ENCODE measurements around the gene SEMA3F.
"Not testable (repeated sequence)": the region's sequence is repeated elsewhere in the genome, so short reads cannot be mapped to it uniquely, and the experiment has no call there.

The SEMA3F gene

DNA sequence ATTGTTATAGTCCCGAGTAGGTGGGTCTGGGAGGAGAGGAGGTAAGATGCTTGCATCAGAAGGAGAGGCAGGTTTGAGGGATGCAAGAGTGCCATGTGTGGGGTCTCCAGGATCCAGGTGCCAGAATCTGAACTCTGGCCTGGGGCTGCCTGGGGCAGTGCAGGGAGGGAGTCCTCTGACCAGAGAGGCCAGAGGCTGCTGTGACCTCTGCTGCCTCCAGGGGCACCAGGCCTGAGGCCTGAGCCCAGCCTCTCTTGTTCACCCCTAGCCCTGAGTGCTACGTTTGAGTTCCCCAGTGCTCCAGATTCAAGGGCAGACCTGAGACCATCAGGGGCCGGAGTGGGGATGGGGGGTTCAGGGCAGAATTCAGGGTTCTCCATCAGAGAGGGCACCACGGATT lies 57.4 kb downstream of the SEMA3F start:
- DNase-seq (ENCODE audit: low spot score): no peak

DNA sequence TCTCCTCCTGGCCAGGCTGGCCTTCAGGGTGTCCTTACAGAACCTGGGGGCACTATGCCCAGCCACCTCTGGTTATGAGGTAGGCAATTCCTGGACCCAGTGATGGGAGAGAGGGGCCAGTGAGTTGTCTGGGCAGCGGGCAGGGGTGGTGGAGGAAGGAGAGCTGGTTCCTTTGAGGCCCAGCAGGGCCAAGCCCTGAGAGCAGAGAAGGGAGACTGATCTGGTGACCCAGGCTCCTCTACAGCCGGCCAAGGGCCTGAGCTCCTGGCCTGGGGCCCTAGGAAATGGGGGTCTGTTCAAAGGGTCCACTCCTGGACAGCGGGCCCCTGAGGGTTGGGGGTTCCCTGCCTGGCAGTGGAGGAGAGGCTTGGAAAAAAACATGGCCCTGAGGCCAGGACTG lies 57.8 kb downstream of the SEMA3F start:
- no peak for DNase-seq (ENCODE audit: low spot score)

DNA sequence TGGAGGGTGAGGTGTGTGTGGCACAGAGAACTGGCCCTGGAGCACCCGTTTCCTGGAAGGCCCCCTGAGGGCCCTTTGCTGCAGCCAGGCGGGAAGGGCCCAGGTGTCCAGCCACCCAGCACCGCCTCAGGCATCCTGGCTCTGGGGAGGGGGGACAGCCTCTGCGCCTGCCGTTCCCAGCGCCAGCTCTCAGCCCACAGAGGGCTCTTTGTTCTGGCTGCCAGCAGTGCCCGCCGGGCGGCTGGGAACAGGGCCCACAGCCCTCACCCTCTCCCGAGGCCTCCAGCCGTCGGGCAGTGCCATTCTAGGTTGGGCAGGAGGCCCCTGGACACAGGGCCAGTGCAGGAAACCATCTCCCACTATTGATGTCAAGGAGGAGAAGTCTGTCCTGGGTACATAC lies 58.2 kb downstream of the SEMA3F start:
- DNase-seq (ENCODE audit: low spot score): no peak

DNA sequence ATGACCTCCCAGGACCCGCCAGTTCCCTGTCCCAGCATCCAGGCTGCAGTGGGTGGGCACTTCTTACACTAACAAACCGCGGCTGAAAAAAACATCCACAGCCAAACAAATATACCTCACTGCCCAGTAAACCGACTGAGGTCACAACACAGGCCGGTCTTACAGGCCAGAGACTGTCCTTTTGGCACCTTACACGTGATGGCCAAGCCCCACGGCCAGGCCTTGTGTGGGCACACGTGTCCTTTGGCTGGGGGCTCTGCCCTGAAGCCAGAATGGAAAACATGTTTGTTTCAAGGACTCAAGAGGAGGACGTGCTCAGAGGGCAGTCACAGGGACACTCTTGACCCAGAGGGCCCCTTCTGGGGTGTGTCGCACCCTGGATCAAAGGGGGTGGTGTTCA lies 59.7 kb downstream of the SEMA3F start:
- DNase-seq (ENCODE audit: low spot score): no peak

DNA sequence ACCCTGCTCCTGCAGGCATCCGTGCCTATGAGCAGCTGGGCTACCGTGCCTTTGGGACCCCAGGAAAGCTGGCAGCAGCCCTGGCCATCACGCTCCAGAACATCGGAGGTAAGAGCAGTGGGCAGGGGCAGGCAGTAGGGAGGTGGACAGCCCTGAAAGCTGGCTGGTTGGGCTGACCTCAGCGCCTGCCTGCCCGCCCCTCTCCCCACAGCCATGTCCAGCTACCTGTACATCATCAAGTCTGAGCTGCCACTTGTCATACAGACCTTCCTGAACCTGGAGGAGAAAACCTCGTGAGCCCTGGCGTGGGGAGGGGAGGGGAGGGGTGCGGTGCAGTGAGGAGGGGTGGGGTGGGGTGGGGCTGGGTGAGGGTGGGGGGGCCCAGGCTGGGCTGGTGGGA lies 60.4 kb downstream of the SEMA3F start:
- DNase-seq (ENCODE audit: low spot score): no peak

DNA sequence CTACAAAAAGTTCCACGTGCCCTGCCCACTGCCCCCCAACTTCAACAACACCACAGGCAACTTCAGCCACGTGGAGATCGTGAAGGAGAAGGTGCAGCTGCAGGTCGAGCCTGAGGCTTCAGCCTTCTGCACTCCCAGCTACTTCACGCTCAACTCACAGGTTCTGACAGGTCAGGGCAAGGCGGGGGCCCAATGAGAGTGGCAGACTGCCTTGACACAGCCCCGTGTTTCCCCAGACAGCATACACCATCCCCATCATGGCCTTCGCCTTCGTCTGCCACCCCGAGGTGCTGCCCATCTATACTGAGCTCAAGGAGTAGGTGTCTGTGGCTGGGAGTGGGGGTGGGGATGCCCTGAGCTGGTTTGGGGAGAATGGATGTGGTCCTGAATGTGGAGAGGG lies 62.6 kb downstream of the SEMA3F start:
- DNase-seq (ENCODE audit: low spot score): no peak

DNA sequence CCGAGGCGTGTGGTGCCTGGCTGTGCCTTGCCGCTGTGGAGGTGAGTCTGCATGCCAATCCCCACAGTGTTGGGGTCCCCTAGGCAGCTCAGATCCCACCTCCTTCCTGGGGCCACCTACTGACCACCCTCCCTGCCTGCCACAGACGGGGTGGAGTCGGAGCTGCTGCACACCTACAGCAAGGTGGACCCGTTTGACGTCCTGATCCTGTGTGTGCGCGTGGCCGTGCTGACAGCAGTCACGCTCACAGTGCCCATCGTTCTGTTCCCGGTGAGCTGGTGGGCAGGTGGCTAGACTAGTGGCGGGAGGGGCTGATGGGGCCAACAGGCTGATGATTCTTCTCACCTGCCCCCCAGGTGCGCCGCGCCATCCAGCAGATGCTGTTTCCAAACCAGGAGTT lies 63.3 kb downstream of the SEMA3F start:
- no peak for DNase-seq (ENCODE audit: low spot score)

DNA sequence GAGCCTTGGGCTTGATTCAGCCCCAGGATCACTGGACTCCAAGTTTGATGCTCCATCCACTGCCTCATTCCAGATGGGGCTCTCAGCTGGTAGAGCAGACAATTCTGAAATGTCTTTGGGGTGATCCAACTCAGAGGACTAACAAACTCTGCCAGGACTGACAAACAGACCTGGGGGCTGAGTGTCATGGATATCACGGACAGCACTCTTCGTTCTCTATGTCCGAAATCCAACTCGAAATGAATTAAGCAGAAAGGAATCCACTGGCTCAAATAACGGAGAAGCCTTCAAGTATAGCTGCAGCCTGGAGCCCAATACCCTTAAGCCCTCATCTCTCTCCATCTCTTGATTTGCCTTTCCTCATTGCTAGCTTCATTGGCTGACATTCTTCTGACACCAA lies 64.2 kb downstream of the SEMA3F start:
- no peak for DNase-seq (ENCODE audit: low spot score)

DNA sequence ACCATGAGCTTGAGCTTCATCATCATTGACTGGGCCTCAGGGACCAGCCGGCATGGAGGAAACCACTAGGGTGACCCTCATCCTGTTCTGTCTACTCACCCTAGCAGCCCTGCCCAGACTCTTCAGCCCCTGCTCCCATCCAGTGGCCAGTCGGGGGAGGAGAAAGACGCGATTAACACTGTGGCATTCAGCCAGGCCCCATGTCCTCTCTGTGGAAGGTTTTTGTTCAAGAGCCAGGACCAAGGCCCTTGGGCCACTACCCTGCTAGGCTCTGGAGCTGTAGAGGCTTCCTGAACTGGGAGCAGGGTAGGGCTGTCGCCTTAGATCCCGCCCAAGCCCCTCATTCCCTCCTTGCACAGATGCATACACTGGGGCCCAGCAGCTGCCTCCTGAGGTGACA lies 65.0 kb downstream of the SEMA3F start:
- no peak for DNase-seq (ENCODE audit: low spot score)

DNA sequence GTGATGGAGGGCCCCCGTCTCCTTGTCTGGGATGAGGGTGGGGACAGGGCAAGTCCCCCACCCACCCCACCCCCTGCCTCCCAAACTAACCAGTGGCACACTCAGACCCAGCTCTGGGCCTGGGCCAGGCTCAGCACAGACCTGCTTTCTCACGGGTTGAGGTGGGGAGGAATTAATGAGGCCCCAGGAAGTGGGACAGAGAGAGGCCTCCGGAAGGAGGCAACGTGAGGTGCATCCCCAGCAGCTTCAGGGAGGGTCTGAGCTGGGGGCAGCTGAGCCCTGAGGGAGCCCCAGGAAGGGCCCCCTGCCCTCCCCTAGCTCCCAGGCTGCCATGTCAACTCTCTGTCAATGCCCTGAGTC lies 65.9 kb downstream of the SEMA3F start:
- DNase-seq (ENCODE audit: low spot score): no peak

DNA sequence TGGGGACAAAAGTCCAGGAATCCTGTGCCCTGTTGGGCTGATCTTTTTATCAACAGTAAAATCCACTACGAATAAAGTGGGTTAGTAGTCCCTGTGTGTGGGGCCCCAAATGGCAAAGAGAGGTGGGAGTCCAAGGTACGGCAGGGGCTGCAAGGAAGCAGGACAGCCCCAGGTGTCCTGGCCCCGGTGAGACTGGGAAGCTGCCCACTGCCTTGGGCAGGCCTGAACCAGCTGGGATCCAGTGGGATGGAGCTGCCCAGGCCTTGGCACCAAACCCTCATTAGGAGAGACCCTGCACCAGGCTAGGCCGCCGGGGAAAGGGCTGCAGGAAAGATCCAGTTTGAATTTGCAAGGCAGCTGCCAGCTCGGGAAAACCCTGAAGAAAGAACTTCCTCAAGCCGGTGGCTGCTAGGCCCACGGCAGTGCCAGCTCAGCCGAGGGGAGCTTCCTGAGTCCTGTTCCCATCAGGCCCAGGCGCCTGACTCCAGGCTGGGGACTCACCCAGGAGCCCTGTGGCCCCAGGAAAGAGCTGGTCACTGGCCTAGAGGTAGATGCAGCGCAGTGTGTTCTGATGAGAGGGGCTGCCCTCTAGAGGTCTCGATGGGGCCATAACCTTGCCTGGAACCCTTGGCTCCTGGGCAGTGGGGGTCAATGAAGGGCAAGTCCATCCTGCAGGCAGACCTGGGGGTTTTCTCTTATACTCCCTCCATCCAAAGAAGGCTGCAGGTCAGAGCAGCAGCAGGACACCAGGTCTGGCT lies 66.5 kb downstream of the SEMA3F start:
- no peak for DNase-seq (ENCODE audit: low spot score)

DNA sequence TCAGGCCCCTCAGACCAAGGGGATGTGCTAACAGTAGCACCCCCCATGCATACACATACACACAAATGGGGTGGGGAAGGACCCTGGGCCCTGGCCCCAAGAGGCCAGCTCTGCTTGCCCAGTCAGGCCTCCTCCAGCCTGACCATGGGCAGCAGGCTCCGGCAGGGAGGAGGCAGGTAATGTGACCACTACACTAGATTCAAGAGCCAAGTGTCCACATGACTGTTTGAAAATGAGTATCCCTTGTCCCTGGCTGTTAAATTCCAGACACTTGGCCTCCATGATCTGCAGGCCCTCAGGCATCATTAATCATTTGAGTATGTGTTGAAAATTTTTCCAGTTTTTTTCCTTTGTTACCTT lies 67.0 kb downstream of the SEMA3F start:
- DNase-seq (ENCODE audit: low spot score): no peak

DNA sequence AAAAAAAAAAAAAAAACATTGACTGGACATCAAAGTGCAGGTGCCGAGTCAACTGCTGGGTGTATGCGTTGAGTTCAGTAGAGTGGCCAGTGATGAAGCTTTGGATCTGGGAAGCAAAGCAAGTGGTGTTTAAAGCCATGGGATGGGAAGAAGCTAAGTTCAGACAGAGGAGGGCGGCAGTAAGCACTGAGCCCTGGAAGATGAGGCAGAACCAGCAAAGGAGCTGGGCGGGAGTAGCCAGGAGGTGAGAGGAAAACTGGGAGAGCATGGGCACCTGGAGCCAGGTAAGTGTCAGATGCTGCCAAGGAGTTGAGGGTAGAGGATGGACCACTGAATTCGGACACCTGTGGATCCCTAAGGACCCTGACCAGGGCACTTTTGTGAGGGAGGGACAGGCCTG lies 69.5 kb downstream of the SEMA3F start:
- DNase-seq (ENCODE audit: low spot score): no peak

DNA sequence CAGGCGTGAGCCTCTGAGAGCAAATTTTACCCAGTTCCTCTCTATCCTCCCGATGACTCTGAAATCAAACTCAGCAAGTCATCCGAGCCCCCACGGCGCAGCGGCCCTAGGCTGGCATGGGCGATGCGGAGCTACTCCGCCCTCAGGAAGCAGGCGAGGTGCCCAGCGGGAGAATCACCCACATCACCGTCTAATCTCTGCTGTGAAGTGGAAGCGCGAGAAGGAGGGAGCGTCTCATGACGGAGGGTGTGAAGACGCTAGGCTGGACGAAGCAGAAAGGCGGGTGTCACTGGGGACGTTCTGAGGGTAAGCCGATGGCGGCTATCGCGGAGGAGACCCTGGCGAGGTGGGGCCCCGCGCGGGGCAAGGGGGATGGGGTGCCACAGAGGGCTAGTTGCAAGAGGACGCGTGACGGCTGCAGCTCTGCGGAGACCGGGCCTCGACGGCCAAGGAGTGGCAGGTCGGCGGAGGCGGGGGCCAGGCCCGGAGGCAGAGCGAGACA lies 71.8 kb downstream of the SEMA3F start:
- peak; percentile 27 for DNase-seq (ENCODE audit: low spot score)

DNA sequence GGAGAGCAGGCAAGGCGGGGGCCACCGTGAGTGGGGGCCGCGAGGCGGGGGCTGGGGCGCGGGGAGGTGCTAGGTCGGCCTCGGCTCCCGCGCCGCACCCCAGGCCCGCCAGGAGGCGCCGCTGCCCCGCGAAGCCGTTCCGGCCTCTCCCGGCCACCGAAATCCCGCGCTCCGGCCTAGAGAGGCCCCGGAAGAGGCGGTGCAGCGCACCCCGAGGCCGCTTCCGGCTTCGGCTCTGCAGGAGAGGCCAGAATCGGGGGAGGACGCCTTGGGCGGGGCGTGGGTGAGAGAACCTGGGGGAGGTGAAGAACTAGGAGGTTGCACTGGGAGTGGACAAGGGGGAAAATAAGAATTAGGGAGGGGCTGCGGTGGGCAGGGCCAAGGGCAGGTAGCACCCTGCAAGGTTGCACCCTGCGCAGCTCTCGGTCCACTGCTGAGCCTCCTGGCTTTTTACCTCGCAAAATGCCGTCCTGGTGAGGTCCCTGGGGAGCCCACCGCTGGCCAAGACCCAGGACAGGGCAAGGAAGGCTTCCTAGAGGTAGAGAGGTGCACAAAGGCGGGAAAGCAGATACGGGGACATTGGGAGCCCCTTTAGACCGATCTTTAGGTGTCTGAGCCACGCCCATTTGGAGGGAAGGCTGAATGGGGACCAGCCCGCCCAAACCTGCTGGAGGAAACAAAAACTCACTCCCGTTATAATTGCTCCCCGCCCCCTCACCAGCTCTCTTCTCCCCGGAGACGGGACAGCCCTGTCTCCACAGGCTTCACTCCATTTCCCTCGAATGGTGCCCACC lies 72.5 kb downstream of the SEMA3F start:
- peak; percentile 92 for DNase-seq (ENCODE audit: low spot score)

DNA sequence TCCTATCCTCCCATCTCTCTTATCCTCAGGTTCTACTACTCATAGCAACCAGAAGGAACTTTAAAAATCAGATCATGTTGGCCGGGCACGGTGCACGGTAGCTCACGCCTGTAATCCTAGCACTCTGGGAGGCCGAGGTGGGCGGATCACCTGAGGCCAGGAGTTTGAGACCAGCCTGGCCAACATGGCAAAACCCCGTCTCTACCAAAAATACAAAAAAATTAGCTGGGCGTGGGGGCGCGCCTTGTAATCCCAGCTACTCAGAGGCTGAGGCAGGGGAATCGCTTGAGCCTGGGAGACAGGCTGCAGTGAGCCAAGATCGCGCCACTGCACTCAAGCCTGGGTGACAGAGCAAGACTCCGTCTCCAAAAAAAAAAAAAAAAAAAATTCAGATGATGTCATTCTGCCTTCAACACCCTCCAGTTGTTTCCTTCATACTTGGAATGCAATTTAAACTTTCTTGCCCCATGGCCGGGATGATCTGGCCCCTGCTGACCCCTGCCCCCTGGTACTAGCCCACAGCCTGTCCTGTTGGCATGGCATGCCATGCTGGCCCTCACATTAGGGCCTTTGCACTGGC lies 73.2 kb downstream of the SEMA3F start:
- DNase-seq (ENCODE audit: low spot score): not testable (repeated sequence)

DNA sequence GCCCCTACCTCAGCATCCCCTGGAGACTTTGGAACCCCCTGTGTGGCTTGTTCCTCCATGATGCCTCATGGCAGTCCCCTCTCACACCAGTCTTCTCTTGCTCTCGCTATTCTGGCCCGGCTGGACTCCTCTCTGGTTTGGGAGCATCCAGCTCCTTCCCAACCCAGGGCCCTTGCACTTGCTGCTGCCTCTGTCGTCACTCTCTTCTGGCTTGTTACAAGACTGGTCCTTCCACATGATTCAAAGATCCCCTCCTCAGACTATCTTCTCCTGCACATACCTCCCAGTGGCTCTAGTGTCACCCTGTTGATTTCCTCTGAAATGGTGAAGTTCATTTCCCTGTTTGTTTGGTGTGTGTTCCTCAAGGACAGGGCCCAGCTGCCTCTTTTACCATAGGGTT lies 74.4 kb downstream of the SEMA3F start:
- no peak for DNase-seq (ENCODE audit: low spot score)

DNA sequence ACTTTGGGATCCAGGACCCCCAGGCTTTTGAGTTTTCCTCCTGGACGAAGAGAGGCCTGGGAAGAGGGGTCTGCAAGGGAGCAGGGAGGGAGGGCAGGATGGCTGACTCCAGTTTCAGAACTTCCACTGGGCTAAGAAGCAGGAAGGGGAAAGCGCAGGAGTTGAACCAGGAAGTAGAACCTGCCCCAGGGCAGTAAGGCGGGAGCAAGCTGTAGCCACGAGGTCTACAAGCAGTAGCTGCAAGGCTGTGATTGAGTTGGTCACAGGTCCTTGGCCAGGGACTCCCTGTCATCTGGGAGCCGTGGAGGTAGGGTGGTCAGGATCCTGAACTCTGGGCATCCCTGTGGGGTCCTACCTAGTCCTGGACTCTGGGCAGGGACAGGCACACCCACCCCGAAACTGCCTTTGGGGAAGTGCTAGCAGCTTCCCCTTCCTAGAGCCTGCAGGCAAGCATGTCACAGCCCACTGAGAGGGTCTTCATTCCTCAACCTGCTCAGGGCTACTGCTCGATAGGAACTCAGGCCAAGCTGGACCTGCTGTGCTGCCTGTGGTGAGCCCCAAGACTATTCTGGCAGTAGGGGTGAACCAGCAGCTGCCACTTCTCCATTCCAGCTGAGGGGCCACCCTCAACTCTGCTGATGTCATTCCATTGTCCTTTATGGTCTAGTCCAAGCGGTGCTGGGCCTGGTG lies 75.1 kb downstream of the SEMA3F start:
- DNase-seq (ENCODE audit: low spot score): no peak

DNA sequence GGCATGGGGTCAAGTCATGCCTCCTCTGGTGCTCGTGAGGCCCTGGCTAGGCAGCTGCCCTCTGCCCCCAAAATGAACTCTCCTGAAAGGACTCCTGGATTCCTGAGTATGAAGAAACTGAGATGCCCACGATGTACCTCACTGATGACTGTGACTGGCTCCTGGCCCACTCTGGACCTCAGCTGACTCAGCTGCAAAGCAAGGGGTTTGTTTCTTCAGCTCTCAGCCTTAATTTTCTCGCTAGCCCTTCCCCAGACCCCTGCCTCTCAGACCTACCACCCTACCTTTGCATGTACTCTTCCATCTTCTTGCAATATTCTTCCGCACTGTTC lies 75.6 kb downstream of the SEMA3F start:
- no peak for DNase-seq (ENCODE audit: low spot score)

DNA sequence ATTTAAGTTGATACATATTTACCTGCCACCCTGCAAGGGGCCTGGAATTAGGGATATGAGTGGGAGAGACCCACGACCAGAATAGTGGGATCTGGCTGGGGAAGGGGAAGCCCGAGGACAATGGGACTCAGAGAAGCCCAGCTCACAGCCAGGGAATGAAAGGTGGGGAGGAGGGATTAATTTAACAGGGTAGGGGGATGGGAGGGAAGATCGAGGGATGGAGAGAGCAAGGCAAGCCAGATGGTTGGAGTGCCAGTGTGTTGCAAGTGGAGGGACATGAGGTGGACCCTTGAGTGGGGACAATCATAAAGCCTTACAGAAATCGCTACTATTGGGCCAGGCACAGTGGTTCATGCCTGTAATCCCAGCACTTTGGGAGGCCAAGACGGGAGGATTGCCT lies 76.5 kb downstream of the SEMA3F start:
- DNase-seq (ENCODE audit: low spot score): no peak

DNA sequence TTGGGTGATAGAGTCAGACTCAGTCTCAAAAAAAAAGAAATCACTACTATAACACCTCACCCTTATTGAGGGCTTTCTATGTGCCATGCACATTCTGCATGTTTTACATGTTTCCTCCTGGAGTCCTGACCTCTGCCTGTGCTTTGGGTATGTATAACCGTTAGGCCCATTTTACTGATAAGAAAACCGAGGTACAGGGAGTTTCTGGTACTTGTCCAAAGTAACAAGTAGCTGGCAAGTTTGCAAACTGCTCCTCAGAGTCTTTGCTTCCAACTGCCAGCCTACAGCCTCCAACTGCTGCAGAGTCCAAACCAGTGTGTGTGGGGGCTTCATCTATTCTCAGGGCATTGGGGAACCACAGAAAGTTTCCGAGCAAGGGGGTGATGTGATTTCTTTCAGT lies 77.2 kb downstream of the SEMA3F start:
- DNase-seq (ENCODE audit: low spot score): no peak

DNA sequence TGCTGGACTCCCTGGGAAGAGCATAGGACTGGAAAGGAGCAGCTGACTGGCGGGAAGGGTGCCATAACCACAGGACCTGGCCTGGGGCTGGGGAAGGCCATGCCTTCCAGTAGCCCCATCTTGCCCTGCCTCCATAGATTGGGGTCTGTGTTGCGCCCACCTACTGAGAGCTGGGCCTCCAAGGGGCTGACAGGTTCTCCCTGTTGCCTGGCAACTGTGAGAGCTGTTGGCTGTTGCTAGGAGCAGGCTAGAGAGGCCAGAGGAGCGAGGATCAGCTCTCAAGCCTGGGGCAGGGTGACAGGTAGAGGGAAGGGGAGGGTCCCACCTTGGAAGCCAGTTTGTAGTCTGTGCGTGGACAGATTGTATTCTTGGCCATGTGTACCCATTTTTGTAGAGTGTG lies 78.1 kb downstream of the SEMA3F start:
- no peak for DNase-seq (ENCODE audit: low spot score)
